HL-60 (cell line): ENCODE data around the gene NFATC1.
A peak's percentile ranks its signal among the peaks of the same experiment; 100 is the strongest.

ENCODE experiments used
- CTCF ChIP-seq: IDR thresholded peaks from one replicate; pipeline ENCODE4 v1.5.1; 2011; ENCODE audit warnings: low read length, control low read depth, inconsistent platforms; ENCODE audit not compliant: insufficient read depth
- GABPA ChIP-seq: IDR thresholded peaks from 2 replicates; pipeline ENCODE4 v1.6.1; 2012; ENCODE audit warnings: low read depth
- POLR2AphosphoS5 ChIP-seq: IDR thresholded peaks from 2 replicates; pipeline ENCODE4 v1.6.1; 2012; ENCODE audit warnings: low read depth
- REST ChIP-seq: IDR thresholded peaks from 2 replicates; pipeline ENCODE4 v1.6.1; 2012; ENCODE audit warnings: low read depth; ENCODE audit not compliant: insufficient replicate concordance
- SPI1 ChIP-seq: IDR thresholded peaks from 2 replicates; pipeline ENCODE4 v1.6.1; 2012; ENCODE audit warnings: low read depth, mild to moderate bottlenecking, borderline replicate concordance

GRCh38 chr18:79380816-79381806 is 14.6 kb upstream of the NFATC1 start:
- TF ChIP-seq CTCF = peak; percentile 90
- no peak for TF ChIP-seq REST
- no peak for TF ChIP-seq POLR2AphosphoS5
- TF ChIP-seq GABPA = no peak
- TF ChIP-seq SPI1 = no peak
